Glomerular endothelial cell (primary cell): Measurements from ENCODE around the gene SPAG17. TPM values are rescaled to one million over a fixed set of nuclear protein-coding genes. Genes with fewer than 3 reads are reported as not detected.
"Not testable (repeated sequence)": the region's sequence is repeated elsewhere in the genome, so short reads cannot be mapped to it uniquely, and the experiment has no call there.

ENCODE experiments used
- DNase-seq: peaks from one replicate; pipeline ENCODE4 v3.0.0-alpha.2; 2011; ENCODE audit warnings: low read depth, low spot score; ENCODE audit errors: extremely low read depth
- total RNA-seq: library from RNA; depleted of rRNA; stranded (reverse); fragments of >200 nt; gene quantifications from 2 replicates; pipeline ENCODE4 v1.2.3, GENCODE V29; 2015

SPAG17 gene
- total RNA-seq, 1 donor from 2014 or later, result 0.12 TPM

GRCh38 chr1:117985973-117986372 is 199.1 kb downstream of the SPAG17 start:
- DNase-seq, result no peak

- DNase-seq, result no peak
Observed at GRCh38 chr1:117985239-117985638, 199.8 kb downstream of the SPAG17 start.

DNA sequence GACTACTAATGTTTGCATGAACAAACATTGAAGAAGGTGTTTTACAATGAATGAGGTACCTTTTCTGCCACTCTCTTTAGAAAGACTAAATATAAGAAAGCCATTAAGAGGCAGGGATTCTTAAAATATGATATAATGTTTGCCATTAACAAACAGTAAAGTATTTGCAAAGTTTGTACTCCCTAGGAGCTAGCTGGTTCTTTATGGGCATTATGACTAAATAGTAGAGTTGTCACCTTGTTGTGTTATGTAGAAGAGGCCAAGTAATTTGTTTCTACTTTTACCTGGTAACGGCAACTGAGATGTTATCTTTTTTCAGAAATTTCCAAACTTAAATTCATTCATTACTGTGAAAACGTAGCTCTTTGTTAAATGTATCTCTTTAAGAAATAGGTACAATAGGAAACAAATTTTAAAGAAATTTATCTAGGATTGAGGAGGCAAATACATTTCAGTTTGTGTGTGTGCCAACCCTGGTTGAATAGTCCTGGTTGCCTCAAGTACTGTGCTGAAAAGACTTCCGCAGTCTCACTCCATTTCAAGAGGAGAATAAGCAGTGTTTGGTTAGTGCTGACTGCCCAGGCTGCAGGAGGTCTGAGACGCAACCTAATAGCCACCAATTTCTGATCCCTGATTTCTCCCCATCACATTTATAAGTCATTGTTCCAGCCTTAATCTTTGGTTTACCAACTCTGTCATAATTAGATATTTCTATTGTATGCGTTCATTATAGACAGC is 203.4 kb downstream of the SPAG17 start:
- DNase-seq, result no peak

DNA sequence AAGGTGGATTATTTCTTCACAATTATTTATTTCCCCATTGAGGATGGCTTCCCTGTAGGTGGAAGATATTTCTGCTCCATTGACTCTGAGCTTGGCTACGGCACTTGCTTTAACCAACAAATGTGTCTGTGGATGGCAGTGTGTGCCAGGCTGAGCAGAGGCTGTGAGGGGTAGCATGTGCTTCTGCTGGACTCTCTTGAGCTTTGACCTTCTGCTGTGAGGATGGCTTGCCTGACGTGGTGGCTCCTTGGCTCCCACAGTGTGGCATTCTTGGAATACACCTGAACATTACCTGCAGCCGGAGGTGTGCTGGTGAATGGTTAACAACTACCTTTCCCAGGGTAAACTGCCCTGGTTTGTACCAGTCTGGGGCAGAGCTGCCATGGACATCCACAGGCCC is 208.6 kb downstream of the SPAG17 start:
- no peak for DNase-seq

DNA sequence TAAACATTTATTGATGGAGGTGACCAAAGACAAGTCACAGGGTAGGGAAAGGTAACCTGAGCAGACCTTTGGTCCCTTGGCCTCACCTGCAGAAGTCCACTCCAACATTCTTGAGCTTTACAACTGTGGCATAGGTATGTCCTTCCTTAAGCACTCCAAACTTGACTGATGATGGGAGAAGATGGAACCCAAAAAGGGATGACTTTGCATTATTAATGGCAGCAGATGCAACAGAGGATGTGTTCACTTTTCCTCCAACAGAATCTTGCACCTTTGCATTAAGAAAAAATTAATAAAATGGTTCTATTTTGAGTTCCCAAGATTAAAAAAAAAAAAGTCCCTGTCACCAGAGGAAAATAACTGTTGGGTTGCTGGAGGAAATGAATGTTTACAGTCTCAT is 213.3 kb downstream of the SPAG17 start:
- no peak for DNase-seq

DNA sequence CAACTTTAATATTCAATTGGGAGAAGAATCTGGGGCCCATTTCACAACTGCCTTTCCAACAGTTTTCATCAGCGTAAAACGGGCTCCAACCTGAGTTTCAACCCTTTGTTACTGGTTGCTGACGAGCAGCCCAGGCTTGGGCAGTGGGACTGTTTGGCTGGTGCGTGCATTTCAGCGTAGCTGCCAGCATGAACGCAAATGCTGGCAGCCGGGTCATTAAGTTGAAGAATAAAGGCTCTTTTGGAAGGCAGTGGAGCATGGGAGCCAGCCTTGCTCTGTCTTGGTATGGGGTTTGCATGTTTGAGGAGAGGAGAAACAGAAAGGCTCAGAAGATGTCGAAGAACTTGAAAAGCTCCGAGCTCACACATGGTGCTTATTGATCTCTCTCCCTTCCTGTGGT is 214.8 kb downstream of the SPAG17 start:
- DNase-seq, result no peak

DNA sequence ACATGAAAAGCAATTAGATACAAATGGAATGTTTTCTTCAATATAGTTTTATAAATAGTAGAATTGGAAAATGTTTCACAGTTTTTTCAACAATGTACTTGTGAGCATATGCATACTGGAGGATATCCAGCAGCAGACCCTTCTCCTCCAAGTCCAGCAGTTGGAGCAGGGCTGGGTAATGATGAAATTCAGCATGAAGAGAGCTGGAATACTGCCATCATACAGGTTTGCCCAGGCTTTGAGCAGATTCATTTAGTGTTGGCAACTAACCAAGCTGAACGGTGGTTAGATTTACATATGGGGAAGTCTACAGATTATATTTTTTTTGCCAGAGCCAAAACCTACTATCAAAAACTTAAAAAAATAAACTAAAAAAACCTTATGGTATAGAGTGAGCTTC is 217.1 kb downstream of the SPAG17 start:
- no peak for DNase-seq

DNA sequence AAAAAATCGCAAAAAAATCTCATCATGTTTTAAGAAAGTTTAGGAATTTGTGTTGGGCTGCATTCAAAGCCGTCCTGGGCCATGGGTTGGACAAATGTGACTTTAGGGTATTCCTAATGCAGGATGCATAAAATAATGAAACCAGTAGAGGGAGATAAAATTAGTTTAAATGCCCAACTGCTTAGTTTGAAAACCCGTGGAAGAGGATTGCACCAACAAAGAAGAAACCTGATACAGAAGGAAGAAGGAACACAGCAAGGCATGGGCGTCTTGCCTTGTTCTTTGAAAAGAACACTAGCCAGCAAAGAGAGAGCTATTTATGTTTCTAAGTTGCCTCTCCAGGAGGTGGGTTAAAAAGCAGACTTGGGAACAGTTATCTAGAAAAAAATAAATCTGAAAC is 217.6 kb downstream of the SPAG17 start:
- no peak for DNase-seq

- no peak for DNase-seq
Observed at GRCh38 chr1:117964290-117965038, 220.6 kb downstream of the SPAG17 start.

GRCh38 chr1:117959364-117959763 is 225.7 kb downstream of the SPAG17 start:
- no peak for DNase-seq

DNA sequence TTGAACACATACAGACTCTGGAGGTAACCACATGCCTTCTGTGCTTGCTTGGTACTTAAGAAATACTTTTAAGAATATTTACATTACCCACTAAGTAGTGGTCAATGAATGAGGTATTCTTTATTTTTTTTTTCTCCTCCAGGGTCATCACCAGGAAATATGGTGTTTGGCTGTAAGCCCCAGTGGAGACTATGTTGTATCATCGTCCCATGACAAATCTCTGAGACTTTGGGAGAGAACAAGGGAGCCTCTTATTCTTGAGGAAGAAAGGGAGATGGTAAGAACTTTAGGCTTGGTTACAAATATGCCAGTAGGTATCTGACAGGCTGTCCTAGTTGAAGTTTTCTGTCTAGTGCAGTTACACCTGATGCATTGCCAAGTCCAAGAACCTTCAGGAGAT is 232.6 kb downstream of the SPAG17 start:
- DNase-seq, result no peak

DNA sequence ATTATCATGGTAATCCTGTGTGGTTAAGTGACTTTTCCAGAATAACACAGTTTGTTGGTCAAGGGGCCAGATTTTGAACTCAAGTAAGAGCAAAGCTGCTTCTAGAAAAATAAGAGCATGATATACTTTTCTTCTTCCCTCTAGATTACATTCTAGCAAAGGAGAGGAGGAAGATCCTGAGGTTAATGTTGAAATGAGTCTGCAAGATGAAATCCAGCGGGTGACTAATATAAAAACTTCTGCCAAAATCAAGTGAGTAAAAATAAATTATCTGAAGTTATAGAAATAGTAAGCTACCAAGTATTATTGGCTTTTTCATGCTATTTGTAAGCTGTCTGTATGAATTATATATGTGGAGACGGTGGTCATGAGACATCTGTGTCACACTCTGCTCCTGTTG is 242.7 kb downstream of the SPAG17 start:
- no peak for DNase-seq

GRCh38 chr1:117933769-117934168 is 251.3 kb downstream of the SPAG17 start:
- DNase-seq, result no peak

GRCh38 chr1:117932576-117932975 is 252.5 kb downstream of the SPAG17 start:
- no peak for DNase-seq

GRCh38 chr1:117930484-117930883 is 254.5 kb downstream of the SPAG17 start:
- no peak for DNase-seq

DNA sequence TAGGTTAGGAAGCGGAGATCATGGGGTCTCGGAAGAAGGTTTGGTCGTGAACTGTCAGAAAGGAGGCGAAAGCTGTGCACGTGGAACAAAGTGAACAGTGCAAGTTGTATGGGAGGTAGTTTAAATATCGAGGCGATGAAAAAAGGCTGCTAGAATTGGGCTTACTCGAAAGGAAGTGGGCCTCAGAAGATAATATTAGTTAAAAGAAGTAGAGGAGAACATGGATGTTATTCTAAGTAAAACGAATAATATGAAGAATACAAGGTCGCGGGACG is 254.9 kb downstream of the SPAG17 start:
- no peak for DNase-seq

GRCh38 chr1:117929343-117930172 is 255.5 kb downstream of the SPAG17 start, which contains the start of the genes GDAP2 and WDR3:
Gene GDAP2 (minus strand): TSS chr1:117929621. CDS start chr1:117920357, 9,264 bp downstream.
Gene WDR3 (plus strand): TSS chr1:117929739. CDS start chr1:117933320, 3,581 bp downstream.
- DNase-seq, result peak; percentile 87

DNA sequence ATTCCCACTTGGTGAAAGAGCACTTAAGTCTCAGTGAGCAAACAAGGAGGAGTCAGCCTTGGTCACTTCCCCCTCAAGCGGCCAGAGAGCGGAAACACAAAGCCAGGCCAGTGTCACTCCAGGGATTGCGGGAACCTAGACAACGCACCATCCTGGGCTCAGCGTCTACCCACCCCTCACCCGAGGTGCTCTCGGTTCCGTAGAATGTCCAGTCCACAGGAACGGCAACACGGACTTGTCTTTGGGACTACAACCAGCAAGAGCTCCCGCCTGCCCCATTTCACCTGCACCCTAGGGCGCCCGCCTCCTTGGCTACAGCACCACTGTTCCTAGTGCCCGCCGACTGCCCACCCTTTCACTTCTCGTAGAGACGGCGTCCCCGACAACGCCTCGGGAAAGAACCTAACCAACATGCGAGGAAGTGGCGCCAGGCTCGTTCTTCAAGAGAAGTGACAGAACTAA is 256.1 kb downstream of the SPAG17 start:
- peak; percentile 23 for DNase-seq

DNA sequence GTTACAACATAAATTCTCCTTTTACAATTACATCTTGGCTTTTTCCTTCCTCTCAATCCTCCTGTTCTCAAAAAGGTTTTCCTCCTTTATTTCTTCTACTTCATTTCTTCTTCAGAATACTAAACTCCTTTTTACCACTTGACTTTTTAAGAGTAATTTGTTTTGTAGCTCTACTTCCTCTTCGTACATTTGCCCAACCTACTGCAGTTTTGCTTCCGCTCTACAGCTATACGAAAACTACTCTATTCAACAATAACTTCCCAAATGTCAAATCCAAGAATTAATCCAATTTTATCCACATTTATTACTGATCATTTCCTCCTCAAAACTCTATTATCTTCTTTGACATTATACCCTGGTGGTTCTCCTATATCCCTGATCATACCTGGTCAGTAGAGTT is 259.0 kb downstream of the SPAG17 start:
- no peak for DNase-seq

GRCh38 chr1:117922717-117923116 is 262.3 kb downstream of the SPAG17 start:
- not testable (repeated sequence) for DNase-seq

- no peak for DNase-seq
Observed at GRCh38 chr1:117921991-117922390, 263.0 kb downstream of the SPAG17 start.
